ENCODE measurements around the gene SRGAP3. TPM values are rescaled to one million over a fixed set of nuclear protein-coding genes. Genes with fewer than 3 reads are reported as not detected.

SRGAP3 gene
- total and polyA plus RNA-seq, 3 donors from 2014 or later = 16.5 to 65.9 (median 58.5) TPM

GRCh38 chr3:9213019-9213634 lies 36.3 kb downstream of the SRGAP3 start:
- WGBS, 2 donors = 91 to 92% methylated on average over 2 to 5 of the region's 5 CpGs
- H3K27me3 ChIP-seq = no peaks in the 10 kb centered on the region
- TF ChIP-seq POLR2A (IDR thresholded peaks at IDR 0.05) (no peak), CTCF (IDR thresholded peaks at IDR 0.05) (no peak)
- no peaks in the 10 kb centered on the region for H3K36me3 ChIP-seq (ENCODE audit: low read depth, missing control alignments)
- no peaks in the 10 kb centered on the region for H3K4me1 ChIP-seq
- no peak for DNase-seq
- no peak overlapping the region for H3K4me3 ChIP-seq
- intact Hi-C loops (cut with DNase I; ENCODE audit: low total_unique reads) = no loop called here
- H3K27ac ChIP-seq = no peak overlapping the region
- H3K9me3 ChIP-seq = no peaks in the 10 kb centered on the region

- Histone ChIP-seq H3K4me3 (no peak overlapping the region), H3K4me1 (no peaks in the 10 kb centered on the region), H3K27ac (no peak overlapping the region), H3K27me3 (no peaks in the 10 kb centered on the region), H3K36me3 (ENCODE audit: low read depth, missing control alignments) (no peaks in the 10 kb centered on the region), H3K9me3 (no peaks in the 10 kb centered on the region)
- TF ChIP-seq CTCF (IDR thresholded peaks at IDR 0.05) = no peak
- no peak for TF ChIP-seq POLR2A (IDR thresholded peaks at IDR 0.05)
- DNase-seq = no peak
- WGBS, 2 donors = 79 to 84% methylated on average over 2 of the region's 2 CpGs
- intact Hi-C loops (cut with DNase I; ENCODE audit: low total_unique reads) = no loop called here
Observed at GRCh38 chr3:9211155-9211950, 38.1 kb downstream of the SRGAP3 start.

- H3K4me3 ChIP-seq = no peak overlapping the region
- TF ChIP-seq POLR2A (IDR thresholded peaks at IDR 0.05) = no peak
- TF ChIP-seq CTCF (IDR thresholded peaks at IDR 0.05) = no peak
- DNase-seq = no peak
- no peaks in the 10 kb centered on the region for H3K27me3 ChIP-seq
- intact Hi-C loops (cut with DNase I; ENCODE audit: low total_unique reads) = no loop called here
- H3K4me1 ChIP-seq = no peaks in the 10 kb centered on the region
- H3K9me3 ChIP-seq = no peaks in the 10 kb centered on the region
- no peak overlapping the region for H3K27ac ChIP-seq
- WGBS, 2 donors = 64 to 78% methylated on average over 3 of the region's 3 CpGs
- no peaks in the 10 kb centered on the region for H3K36me3 ChIP-seq (ENCODE audit: low read depth, missing control alignments)
Observed at GRCh38 chr3:9209777-9210176, 39.7 kb downstream of the SRGAP3 start.

DNA sequence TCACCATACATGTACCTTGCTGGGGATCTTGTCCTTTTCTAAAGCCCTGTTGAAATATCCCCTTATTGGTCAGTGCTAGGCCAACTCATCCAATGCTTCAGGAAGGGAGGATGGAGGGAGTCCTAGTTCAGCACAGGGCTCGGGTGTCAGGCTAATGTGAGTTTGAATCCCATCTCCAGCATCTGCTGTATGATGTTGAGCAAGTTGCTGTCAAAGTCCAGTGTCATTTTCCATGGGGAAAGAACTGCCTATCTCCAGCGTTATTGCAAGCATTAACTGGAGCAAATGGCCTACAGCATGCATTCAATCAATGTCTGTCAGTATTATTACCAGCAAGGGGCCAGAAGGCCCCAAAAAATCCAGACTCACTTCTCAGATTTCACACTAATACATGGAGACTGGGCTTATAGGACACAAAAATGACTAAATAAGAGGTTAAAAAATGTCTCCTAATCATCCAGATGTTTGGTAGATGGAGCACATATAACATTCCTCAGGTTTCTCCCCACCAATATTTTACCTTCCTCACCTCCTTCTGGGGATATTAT lies 40.8 kb downstream of the SRGAP3 start:
- 74 to 83% methylated on average over 2 of the region's 2 CpGs for WGBS, 2 donors
- intact Hi-C loops (cut with DNase I; ENCODE audit: low total_unique reads) = no loop called here
- no peaks in the 10 kb centered on the region for H3K9me3 ChIP-seq

More for the DNA sequence above, 40.8 kb downstream of the SRGAP3 start:
- Histone ChIP-seq H3K4me1 (peaks cover 3% of the 10 kb centered on the region), H3K4me3 (no peak overlapping the region), H3K27me3 (no peaks in the 10 kb centered on the region), H3K36me3 (ENCODE audit: low read depth, missing control alignments) (no peaks in the 10 kb centered on the region), H3K27ac (no peak overlapping the region)
- TF ChIP-seq CTCF (IDR thresholded peaks at IDR 0.05) (no peak), POLR2A (IDR thresholded peaks at IDR 0.05) (no peak)
- no peak for DNase-seq

Measured in testis (tissue), 3 donors.